SK-N-MC (cell line): Measurements from ENCODE around the gene LINC01488.

Source experiments
- EZH2 ChIP-seq: fragments of 200-600 bp; sonication (generic); IDR thresholded peaks from one replicate; pipeline ENCODE4 v1.6.1; 2017; ENCODE audit warnings: antibody characterized with exemption
- FOXP2 ChIP-seq: optimal IDR thresholded peaks from 2 replicates; pipeline ENCODE3; 2011; ENCODE audit warnings: mild to moderate bottlenecking, moderate library complexity; ENCODE audit not compliant: insufficient read depth; ENCODE audit errors: extremely low read length, control extremely low read depth
- POLR2AphosphoS5 ChIP-seq: IDR thresholded peaks from 2 replicates; pipeline ENCODE4 v1.6.1; 2012; ENCODE audit warnings: mild to moderate bottlenecking, low read depth, low read length, borderline replicate concordance

- no peak for TF ChIP-seq POLR2AphosphoS5
- TF ChIP-seq EZH2: no peak
- TF ChIP-seq FOXP2: no peak
These were observed 42.9 kb downstream of the LINC01488 start for GRCh38 chr11:69524291-69524882.
